ENCODE measurements around the gene ZC3H12C.

GRCh38 chr11:110093407-110094297 is 460 bp downstream of the ZC3H12C start:
- TF ChIP-seq, protein P1, sequence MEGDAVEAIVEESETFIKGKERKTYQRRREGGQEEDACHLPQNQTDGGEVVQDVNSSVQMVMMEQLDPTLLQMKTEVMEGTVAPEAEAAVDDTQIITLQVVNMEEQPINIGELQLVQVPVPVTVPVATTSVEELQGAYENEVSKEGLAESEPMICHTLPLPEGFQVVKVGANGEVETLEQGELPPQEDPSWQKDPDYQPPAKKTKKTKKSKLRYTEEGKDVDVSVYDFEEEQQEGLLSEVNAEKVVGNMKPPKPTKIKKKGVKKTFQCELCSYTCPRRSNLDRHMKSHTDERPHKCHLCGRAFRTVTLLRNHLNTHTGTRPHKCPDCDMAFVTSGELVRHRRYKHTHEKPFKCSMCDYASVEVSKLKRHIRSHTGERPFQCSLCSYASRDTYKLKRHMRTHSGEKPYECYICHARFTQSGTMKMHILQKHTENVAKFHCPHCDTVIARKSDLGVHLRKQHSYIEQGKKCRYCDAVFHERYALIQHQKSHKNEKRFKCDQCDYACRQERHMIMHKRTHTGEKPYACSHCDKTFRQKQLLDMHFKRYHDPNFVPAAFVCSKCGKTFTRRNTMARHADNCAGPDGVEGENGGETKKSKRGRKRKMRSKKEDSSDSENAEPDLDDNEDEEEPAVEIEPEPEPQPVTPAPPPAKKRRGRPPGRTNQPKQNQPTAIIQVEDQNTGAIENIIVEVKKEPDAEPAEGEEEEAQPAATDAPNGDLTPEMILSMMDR (IDR thresholded peaks at IDR 0.05) = no peak
- TF ChIP-seq POLR2A (IDR thresholded peaks at IDR 0.05) = no peak
